C1 segment of cervical spinal cord (tissue), 14 donors: ENCODE results near the gene SMIM44.
A peak's percentile ranks its signal among the peaks of the same experiment; 100 is the strongest.

ENCODE experiments used
- DNase-seq, 14 donors: peaks; one replicate each; lab custom pipeline; 2025; lab: John Stamatoyannopoulos, UW

SMIM44 gene

DNA sequence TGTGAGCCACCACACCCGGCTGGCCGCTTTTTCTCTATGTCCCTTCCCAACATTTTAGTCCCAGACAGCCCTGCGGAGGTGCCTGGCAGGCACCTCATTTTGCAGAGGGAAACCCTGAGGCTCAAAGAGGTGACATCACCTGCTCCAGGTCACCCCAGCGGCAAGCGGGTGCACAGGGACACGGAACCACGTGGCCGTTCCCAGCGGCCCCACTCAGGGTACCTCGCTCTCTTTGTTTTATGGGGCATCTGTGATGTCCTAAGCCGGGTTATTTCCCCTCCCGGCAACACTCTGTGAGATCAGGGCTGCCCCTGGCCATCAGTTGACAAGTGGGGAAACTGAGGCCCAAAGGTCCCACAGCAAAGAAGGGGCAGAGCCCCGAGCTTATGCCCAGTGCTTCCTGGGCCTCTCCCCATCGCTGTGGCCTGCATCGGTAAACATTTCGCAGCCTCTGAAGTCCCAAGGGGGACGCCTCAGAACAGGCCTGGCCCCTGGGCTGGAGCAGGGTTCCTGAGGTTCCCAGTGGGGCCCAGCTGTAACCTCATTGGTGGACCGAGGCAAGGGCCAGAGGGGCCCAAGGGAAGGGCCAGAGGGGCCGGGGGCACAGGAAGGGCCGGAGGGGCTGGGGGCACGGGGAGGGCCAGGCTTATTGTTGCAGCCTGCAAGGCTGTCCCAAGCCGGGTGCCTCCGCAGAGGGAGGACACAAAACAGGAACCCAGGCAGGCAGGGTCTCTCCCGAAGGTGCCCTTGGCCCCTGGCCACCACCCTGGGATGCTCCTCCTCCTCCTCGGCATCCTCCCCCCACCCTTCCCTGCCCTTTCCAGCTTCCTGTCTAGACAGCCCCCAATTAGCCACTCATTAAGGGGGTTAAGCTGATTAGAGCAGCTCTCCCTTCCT, 41.9 kb downstream of the SMIM44 start:
- no peak for DNase-seq

DNA sequence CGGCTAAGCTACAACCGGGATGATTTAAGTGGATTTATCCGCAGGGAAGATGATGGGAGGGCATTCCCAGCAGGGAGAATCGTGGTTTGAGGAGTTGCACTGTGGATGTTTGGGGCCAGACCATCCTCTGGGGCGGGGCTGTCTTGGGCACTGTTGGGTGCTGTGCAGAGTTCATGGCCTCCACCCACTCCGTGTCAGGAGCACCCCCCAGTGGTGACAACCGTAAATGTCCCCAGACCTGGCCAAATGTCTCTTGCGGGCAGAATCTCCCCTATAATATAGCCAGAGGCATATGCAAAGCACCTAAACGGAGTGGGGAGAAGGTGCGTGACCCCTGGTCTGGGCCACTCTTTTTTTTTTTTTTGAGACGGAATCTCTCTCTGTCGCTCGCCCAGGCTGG, 43.2 kb downstream of the SMIM44 start:
- DNase-seq, result peak in 1 of 14 donors; percentile 15

DNA sequence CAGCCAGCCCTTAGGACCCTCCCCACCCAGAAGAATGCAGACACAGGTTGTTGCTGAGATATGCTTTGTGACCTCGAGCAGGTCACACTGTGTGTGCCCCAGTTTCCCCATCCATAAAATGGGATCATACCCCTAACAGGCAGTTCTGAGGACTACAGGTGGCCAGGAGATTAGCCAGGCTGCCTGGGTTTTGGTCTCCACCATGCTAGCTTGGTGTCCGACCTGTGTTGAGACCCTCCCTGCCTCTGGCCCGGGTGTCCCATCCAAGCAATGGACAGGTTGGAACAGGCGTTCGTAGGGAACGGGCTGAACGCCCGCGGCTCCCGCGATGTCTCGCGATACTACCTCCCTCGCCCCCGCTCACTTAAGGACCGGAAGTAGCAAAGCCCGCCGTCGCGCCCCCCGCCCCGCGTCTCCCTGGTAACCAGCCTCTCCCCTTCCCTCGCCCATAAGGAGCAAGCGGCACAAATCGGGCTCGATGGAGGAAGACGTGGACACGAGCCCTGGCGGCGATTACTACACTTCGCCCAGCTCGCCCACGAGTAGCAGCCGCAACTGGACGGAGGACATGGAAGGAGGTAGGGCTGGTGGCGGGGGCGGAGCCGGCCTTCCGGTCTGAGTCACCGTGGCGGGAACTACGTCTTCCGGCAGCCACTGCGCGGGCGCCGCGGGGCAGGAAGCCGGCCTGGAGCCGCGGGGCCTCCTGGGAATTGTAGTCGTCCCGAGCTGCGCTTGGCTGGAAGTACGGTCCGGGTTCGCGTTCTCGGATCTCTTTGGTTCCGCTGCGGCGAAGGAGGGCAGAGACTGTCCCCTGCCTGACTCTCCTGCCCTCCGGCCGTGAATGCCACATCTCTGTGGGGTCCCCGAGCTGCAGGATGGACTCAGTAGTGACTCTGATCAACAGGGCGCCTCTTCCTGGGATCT, 48.3 kb downstream of the SMIM44 start:
- peak; percentile 49 to 95 (median 86) for DNase-seq

GRCh38 chr19:3433805-3434540, 49.3 kb downstream of the SMIM44 start:
- DNase-seq, result no peak

DNA sequence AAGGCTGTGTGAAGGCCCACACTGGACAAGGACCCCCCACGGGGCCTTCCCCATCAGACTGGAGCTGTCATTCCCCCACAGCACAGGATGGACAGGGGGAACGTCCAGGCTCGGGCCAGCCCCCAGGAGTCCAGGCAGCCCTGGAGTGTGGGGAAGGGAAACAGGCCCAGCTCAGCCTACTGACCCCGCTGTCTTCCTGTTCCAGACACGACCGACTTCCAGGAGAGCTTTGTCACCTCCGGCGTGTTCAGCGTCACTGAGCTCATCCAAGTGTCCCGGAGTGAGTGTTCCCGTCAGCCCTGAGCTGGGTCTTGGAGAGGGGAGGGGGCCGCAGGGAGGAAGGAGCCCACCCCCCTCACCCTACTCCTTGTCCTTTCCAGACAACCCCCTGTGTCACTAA, 49.9 kb downstream of the SMIM44 start:
- DNase-seq, result no peak
